Aorta (tissue), 5 donors: ENCODE measurements around the gene FAM13B. TPM values are rescaled to one million over a fixed set of nuclear protein-coding genes. Genes with fewer than 3 reads are reported as not detected.
A peak's percentile ranks its signal among the peaks of the same experiment; 100 is the strongest.

Experiments
- ATAC-seq: fragments of 200-7000 bp; cut with Tn5 transposase; one replicate; pipeline ENCODE4 v1.9.1; 2022; ENCODE audit warnings: moderate library complexity; ENCODE audit not compliant: low FRiP score
- DNase-seq, 2 donors: peaks; one replicate each; pipeline ENCODE4 v3.0.0-alpha.2; 2020
- H3K27ac ChIP-seq, 2 donors: one replicate each; pipeline ENCODE4 v1.5.1; 2013; ENCODE audit warnings: low read length in 2 of 2, mild to moderate bottlenecking in 2 of 2, moderate library complexity in 2 of 2, control low read depth in 1 of 2, inconsistent platforms in 1 of 2, low read depth in 1 of 2
- H3K27me3 ChIP-seq, 2 donors: one replicate each; pipeline ENCODE4 v1.6.1; 2013; ENCODE audit warnings: control low read depth in 1 of 2, low read length in 1 of 2, mild to moderate bottlenecking in 1 of 2, moderate library complexity in 1 of 2; ENCODE audit not compliant: insufficient read depth in 2 of 2, control insufficient read depth in 1 of 2
- H3K36me3 ChIP-seq, 2 donors: one replicate each; pipeline ENCODE4 v1.6.1; 2013; ENCODE audit warnings: control low read depth in 1 of 2, low read length in 1 of 2, mild to moderate bottlenecking in 1 of 2; ENCODE audit not compliant: insufficient read depth in 2 of 2, control insufficient read depth in 1 of 2
- H3K4me1 ChIP-seq, 2 donors: one replicate each; pipeline ENCODE4 v1.6.1; 2013; ENCODE audit warnings: low read length in 2 of 2, control low read depth in 1 of 2, mild to moderate bottlenecking in 1 of 2, moderate library complexity in 1 of 2; ENCODE audit not compliant: insufficient read depth in 2 of 2, control insufficient read depth in 1 of 2
- H3K4me3 ChIP-seq, 2 donors: one replicate each; pipeline ENCODE4 v1.5.1; 2013; ENCODE audit warnings: low read length in 2 of 2, control low read depth in 1 of 2, mild to moderate bottlenecking in 1 of 2
- H3K9me3 ChIP-seq: one replicate; pipeline ENCODE4 v1.6.1; 2013; ENCODE audit warnings: mild to moderate bottlenecking, low read length; ENCODE audit not compliant: control insufficient read depth
- WGBS, 2 donors: extraction: QIAGEN DNeasy Blood & Tissue Kit; methylation state at CpG; one replicate each; pipeline ENCODE4 v1.1.7; 2013; 5-methylcytosine and 5-hydroxymethylcytosine counted together
- intact Hi-C, 2 donors: fragments of 100-400 bp; cut with DNase I; formaldehyde crosslinking; loops; one replicate each; pipeline versions ENCODE4 v1.14.2 to v1.15.0; 2022
- polyA plus RNA-seq, 2 donors: library from polyadenylated mRNA; stranded (reverse); fragments of 200-250 nt; gene quantifications; one replicate each; pipeline ENCODE4 v1.2.3, GENCODE V29; 2013
- total RNA-seq, 2 donors: library from RNA; stranded (reverse); fragmentation: NEBNext Ultra II Directional; extraction: Animal tissue kit (Norgen Biotek cat#: 25700); gene quantifications; one replicate each; pipeline ENCODE4 v1.2.1, GENCODE V29; 2021
- donor health status: healthy with polysubstance abuse.
- donor health status: Bipolar disorder and iron deficiency.
- donor health status: DM: no; HTN: no; CAD: no.
- donor health status: DM: no; HTN: no; CAD: no.
- donor health status: DM: yes; HTN: yes; CAD: no.

Gene FAM13B
- total and polyA plus RNA-seq, 4 donors: 26.0 to 69.0 (median 48.0) TPM

DNA sequence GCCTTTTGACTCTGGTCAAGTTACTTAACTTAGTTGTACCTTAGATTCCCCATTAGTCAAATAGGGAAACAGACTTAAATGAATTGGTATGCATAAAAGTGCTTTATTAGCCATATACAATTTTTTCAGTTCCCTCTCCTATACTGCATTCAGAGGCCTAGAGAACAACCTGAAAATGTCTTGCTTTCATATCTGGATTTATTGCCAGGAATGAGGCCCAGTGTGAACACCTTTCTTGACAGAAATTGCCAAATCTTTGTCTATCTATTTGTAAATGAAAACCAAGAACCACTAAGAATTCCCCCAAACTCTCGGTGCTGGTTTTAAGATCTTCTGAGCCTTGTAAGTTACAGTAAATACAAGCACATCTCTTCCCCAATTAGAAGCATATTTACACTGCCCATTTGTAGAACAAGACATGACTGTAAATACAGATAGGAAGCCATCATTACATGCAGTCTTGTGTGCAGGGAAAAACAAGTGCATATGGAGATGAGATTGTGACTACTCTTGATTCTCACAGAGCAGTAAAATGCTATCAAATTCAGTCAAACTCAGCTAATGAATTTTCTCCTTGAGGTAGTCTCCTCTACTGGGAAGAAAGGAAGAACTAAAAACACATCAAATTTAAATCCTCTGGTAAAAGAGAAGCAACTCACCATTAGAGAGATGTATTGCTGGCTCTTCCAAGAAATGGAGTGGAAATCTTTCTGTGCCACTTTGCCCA, 5.2 kb upstream of the FAM13B start:
- Histone ChIP-seq H3K4me3 (no peak overlapping the region), H3K9me3 (no peaks in the 10 kb centered on the region), H3K36me3 (no peaks in the 10 kb centered on the region), H3K27me3 (no peaks in the 10 kb centered on the region), H3K4me1 (peaks cover 0 to 4% of the 10 kb centered on the region in 2 donors), H3K27ac (peak overlapping the region in 1 of 2 donors; percentile 43)
- WGBS, 2 donors: 87 to 91% methylated on average over 1 of the region's 1 CpG
- intact Hi-C loops: loop anchor here (2.0 to 5.0 kb wide), 2 partner anchors 31 to 94 kb away; no protein-coding TSS in a partner anchor
- no peak for DNase-seq
- no peak for ATAC-seq

GRCh38 chr5:138037271-138037670, 4.4 kb upstream of the FAM13B start:
- H3K27me3 ChIP-seq: no peaks in the 10 kb centered on the region
- no peaks in the 10 kb centered on the region for H3K36me3 ChIP-seq
- H3K9me3 ChIP-seq: no peaks in the 10 kb centered on the region
- intact Hi-C loops: loop anchor here (2.0 to 5.0 kb wide), 2 partner anchors 32 to 95 kb away; no protein-coding TSS in a partner anchor
- no peak for ATAC-seq
- peak overlapping the region in 1 of 2 donors; percentile 43 for H3K27ac ChIP-seq
- no peak for DNase-seq
- no peak overlapping the region for H3K4me3 ChIP-seq
- peaks cover 0 to 4% of the 10 kb centered on the region in 2 donors for H3K4me1 ChIP-seq

DNA sequence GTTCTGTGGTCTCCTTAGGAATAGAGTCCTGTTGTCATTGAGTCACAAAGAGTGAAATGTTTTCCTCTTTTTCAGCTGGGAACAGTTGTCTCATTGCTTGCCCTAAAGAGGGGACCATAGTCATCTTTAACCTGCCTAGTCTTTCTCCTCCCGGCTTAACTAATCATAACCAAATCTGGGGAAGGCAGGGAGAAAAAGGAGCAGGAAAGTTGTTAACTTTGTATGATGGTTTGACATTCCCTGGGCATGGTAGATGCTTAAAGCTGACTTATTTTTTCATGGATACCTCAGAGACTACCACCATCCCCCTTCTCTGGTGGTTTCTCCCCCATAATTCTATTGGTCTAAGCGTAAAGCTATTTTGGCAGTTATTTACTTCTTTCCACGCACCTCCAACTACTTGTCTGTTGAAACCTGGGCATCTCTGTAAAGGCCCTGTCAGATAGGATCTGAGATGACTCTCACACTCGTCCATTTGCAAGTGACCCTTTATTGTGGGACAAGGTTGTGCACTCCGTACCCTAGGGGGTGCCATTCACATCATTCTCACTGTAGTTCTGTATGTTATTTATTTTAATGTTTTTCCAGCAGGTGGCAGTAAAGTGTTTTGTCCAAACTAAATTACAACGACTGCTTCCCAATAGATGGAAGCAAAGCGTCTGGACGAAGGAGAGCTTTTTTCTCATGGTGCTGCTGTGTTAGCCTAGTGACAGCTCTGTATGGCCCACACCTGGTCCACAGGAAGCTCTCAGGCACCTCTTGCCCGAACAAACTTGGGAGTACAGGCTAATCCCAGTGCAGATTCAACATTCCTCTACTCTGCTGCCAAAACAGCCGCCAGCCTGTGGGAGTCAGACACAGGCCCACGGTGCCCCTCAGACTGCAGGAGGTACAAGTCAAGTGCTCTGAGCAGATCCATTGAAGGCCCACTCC, 3.0 kb upstream of the FAM13B start:
- peak; percentile 75 for ATAC-seq
- Histone ChIP-seq H3K9me3 (no peaks in the 10 kb centered on the region), H3K36me3 (no peaks in the 10 kb centered on the region), H3K4me3 (no peak overlapping the region), H3K27me3 (no peaks in the 10 kb centered on the region), H3K27ac (peak overlapping the region in 1 of 2 donors; percentile 49), H3K4me1 (peaks cover 0 to 4% of the 10 kb centered on the region in 2 donors)
- peak in 1 of 2 donors; percentile 51 for DNase-seq
- 24 to 26% methylated on average over 11 of the region's 11 CpGs for WGBS, 2 donors
- intact Hi-C loops: loop anchor here (2.0 to 5.0 kb wide), 2 partner anchors 33 to 96 kb away; no protein-coding TSS in a partner anchor

DNA sequence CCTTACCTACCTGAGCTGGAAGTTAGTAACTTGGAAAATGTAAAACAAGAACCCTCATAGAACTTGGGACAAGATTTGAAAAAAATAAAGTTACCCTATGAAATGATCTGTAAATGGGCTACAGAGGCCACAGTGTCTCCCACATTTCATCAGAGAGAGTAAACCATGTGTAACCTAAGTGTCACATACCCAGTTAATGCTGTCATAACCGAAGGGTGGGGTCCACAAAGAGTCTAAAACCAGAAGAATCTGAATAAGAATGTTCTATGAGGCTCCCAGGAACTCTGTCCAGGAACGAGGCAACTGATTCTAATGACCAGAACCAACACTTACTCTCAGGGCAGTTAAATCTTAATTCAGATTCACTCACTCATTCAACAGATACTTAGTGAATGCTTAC, 1.0 kb upstream of the FAM13B start:
- H3K27me3 ChIP-seq: no peaks in the 10 kb centered on the region
- DNase-seq (no peak), ATAC-seq (no peak)
- intact Hi-C loops: no loop called here
- WGBS, 2 donors: 57 to 68% methylated on average over 2 of the region's 2 CpGs
- no peaks in the 10 kb centered on the region for H3K9me3 ChIP-seq
- H3K4me3 ChIP-seq: peak overlapping the region in 1 of 2 donors; percentile 96
- H3K4me1 ChIP-seq: peaks cover 3 to 4% of the 10 kb centered on the region in 2 donors
- peak overlapping the region; percentile 89 to 90 for H3K27ac ChIP-seq
- H3K36me3 ChIP-seq: no peaks in the 10 kb centered on the region

DNA sequence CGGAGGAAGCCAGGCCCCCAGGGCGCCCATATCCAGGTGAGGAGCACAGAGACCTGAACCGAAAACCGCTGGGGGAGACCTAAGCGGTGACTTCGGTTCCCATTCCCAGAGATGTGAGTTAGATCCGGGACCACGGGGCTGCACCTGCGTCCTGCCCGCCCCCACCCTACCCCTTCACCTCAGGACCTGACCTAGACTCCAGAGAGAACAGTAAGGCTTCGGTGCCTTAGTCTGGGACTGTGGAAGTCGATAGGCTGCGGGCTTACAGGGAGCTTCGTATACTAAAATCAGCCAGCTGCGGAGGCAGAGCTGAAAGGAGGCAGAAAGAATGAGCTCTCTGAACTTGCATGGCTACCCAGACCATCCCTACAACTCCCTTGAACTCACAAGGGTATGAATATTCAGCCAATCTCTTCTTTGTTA, 518 bp upstream of the FAM13B start:
- Histone ChIP-seq H3K27me3 (no peaks in the 10 kb centered on the region), H3K4me3 (peak overlapping the region; percentile 42 to 96), H3K4me1 (peaks cover 3 to 4% of the 10 kb centered on the region in 2 donors), H3K27ac (peak overlapping the region; percentile 89 to 90), H3K36me3 (no peaks in the 10 kb centered on the region), H3K9me3 (no peaks in the 10 kb centered on the region)
- ATAC-seq (no peak), DNase-seq (no peak)
- intact Hi-C loops: no loop called here
- WGBS, 2 donors: 2 to 3% methylated on average over 13 to 15 of the region's 15 CpGs

- H3K4me1 ChIP-seq: peaks cover 0 to 3% of the 10 kb centered on the region in 2 donors
- no peaks in the 10 kb centered on the region for H3K9me3 ChIP-seq
- H3K27me3 ChIP-seq: no peaks in the 10 kb centered on the region
- WGBS, 2 donors: 1% methylated on average over 24 of the region's 24 CpGs
- no peaks in the 10 kb centered on the region for H3K36me3 ChIP-seq
- DNase-seq: peak; percentile 85 to 89
- ATAC-seq: peak; percentile 69
- peak overlapping the region; percentile 76 to 96 for H3K4me3 ChIP-seq
- intact Hi-C loops: no loop called here
- peak overlapping the region; percentile 89 to 98 for H3K27ac ChIP-seq
These were observed 779 bp downstream of the FAM13B start for GRCh38 chr5:138032028-138032571.

- DNase-seq (no peak), ATAC-seq (no peak)
- intact Hi-C loops: no loop called here
- no peak overlapping the region for H3K27ac ChIP-seq
- no peaks in the 10 kb centered on the region for H3K27me3 ChIP-seq
- no peak overlapping the region for H3K4me3 ChIP-seq
- peaks cover 0 to 3% of the 10 kb centered on the region in 2 donors for H3K4me1 ChIP-seq
- 77 to 79% methylated on average over 2 of the region's 2 CpGs for WGBS, 2 donors
- H3K9me3 ChIP-seq: no peaks in the 10 kb centered on the region
- H3K36me3 ChIP-seq: no peaks in the 10 kb centered on the region
These were observed 2.9 kb downstream of the FAM13B start for GRCh38 chr5:138029944-138030343.

DNA sequence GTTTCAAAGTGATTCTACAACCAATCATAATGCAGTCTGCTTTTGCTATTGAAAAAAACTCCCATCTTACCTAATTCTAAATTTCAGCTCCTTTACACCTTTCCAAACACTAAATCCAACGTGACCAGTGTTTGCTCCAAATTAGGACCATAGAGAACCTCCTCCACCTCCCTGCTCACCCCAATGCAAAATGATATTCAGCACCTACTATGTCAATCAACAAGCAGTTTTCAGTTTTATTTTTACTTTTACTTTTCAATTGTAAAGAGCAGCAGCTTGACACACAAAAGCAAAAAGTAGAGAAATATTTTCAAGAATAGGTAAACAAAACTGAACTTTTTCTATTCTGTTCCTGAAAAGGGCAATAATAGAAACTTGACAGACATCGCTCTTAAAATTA, 3.4 kb downstream of the FAM13B start:
- 21 to 25% methylated on average over 2 of the region's 2 CpGs for WGBS, 2 donors
- DNase-seq (no peak), ATAC-seq (no peak)
- Histone ChIP-seq H3K4me1 (peaks cover 0 to 3% of the 10 kb centered on the region in 2 donors), H3K27me3 (no peaks in the 10 kb centered on the region), H3K9me3 (no peaks in the 10 kb centered on the region), H3K27ac (no peak overlapping the region), H3K4me3 (no peak overlapping the region), H3K36me3 (no peaks in the 10 kb centered on the region)
- intact Hi-C loops: no loop called here
